Activated CD4-positive, alpha-beta T cell treated with anti-CD3 and anti-CD28 coated beads, Interleukin-2, amount 10 ng/mL, durations not matched to agents 24 days and 14 days (primary cell): ENCODE measurements around the gene PCDH1. TPM values are rescaled to one million over a fixed set of nuclear protein-coding genes. Genes with fewer than 3 reads are reported as not detected.
A peak's percentile ranks its signal among the peaks of the same experiment; 100 is the strongest.
"Not testable (repeated sequence)": the region's sequence is repeated elsewhere in the genome, so short reads cannot be mapped to it uniquely, and the experiment has no call there.

Experiments
- DNase-seq: peaks from one replicate; pipeline ENCODE4 v3.0.0; 2022
- H3K27ac Mint-ChIP-seq: one replicate; pipeline ENCODE4 v1.8.0; 2022; ENCODE audit warnings: mild to moderate bottlenecking, mixed read lengths
- H3K27me3 Mint-ChIP-seq: one replicate; pipeline ENCODE4 v1.8.0; 2022; ENCODE audit warnings: mixed read lengths
- H3K36me3 Mint-ChIP-seq: one replicate; pipeline ENCODE4 v1.8.0; 2022; ENCODE audit warnings: low read depth, mild to moderate bottlenecking, mixed read lengths
- H3K4me1 Mint-ChIP-seq: one replicate; pipeline ENCODE4 v1.8.0; 2021; ENCODE audit warnings: mixed read lengths
- H3K4me3 Mint-ChIP-seq: one replicate; pipeline ENCODE4 v1.8.0; 2022; ENCODE audit warnings: mild to moderate bottlenecking, moderate library complexity, mixed read lengths
- H3K9me3 Mint-ChIP-seq: one replicate; pipeline ENCODE4 v1.8.0; 2021; ENCODE audit warnings: mixed read lengths
- intact Hi-C: fragments of 100-400 bp; cut with micrococcal nuclease; formaldehyde crosslinking; loops from one replicate; pipeline ENCODE4 v1.15.1; 2023
- total RNA-seq: library from RNA; stranded (reverse); gene quantifications from 2 replicates; pipeline ENCODE4 v1.2.3, GENCODE V29; 2022

PCDH1 gene
- total RNA-seq, result 0.17 TPM in 1 of 2 replicates, not detected in the other

GRCh38 chr5:141878186-141878710 lies at the start of gene PCDH1:
TSS of gene PCDH1 (minus strand) at chr5:141878410. CDS start at chr5:141878262, 148 bp downstream.
- Mint-ChIP-seq H3K9me3 (no peaks in the 10 kb centered on the region), H3K36me3 (no peaks in the 10 kb centered on the region), H3K27me3 (peaks cover 80% of the 10 kb centered on the region), H3K4me1 (peaks cover 21% of the 10 kb centered on the region), H3K4me3 (peak within 1 kb of the TSS; percentile 79), H3K27ac (peak within 1 kb of the TSS; percentile 39)
- DNase-seq, result peak; percentile 76
- intact Hi-C loops, result loop anchor here (2.0 to 5.0 kb wide), 4 partner anchors 29 to 83 kb away; partner anchors contain the start of gene DELE1

GRCh38 chr5:141926434-141926833 lies 48.2 kb upstream of the PCDH1 start:
- Mint-ChIP-seq H3K27me3 (no peaks in the 10 kb centered on the region), H3K4me3 (no peak overlapping the region), H3K4me1 (peaks cover 29% of the 10 kb centered on the region), H3K27ac (no peak overlapping the region), H3K9me3 (no peaks in the 10 kb centered on the region), H3K36me3 (peaks cover 53% of the 10 kb centered on the region)
- intact Hi-C loops, result no loop called here
- no peak for DNase-seq

DNA sequence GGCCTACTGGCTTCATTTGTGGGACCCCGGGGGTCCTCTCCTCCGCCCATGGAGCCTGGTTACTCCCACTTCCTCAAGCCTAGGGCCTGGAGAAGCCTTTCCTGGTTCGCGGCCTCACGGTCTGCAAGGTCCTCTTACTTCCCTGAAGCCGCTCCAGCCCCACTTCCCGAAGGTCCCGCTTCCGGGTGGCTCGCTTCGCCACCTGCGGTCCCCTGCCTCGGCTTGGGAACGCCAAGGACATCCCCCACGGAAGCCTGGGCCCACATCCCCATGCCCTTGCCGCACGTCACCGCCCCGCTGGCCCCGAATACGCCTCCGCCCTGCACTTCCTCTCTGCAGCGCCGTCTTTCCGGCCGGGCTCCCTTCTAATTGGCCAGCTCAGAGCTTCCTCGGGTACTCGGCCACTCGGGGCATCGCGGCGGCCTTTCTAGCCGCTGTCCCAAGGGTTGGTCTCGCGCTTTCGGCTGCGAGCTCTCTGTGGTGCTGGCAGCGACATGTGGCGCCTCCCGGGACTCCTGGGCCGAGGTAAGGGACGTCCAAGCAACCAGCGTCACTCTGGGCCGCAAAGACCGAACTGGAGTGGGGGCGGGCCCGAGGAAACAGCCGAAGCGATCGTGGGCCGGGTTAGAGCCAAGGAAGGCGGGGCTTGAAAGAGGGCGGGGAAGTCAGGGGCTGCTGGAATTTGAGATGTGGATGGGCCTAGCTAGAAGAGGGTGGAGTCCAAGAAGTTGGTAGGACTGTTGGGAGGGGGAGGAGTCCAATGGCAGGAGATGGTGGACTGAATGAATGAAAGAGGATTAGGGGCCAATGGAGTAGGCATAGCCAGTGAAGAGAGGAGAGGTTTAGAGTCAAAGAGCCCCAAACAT lies 45.5 kb upstream of the PCDH1 start, which contains the start of gene DELE1:
DELE1 (plus strand) TSS at position 424 of the 866 bp plus-strand sequence; CDS start at position 495, 71 bp downstream.
- Mint-ChIP-seq H3K4me3 (peak within 1 kb of the TSS; percentile 86), H3K9me3 (no peaks in the 10 kb centered on the region), H3K36me3 (peaks cover 31% of the 10 kb centered on the region), H3K27ac (peak within 1 kb of the TSS; percentile 87), H3K27me3 (no peaks in the 10 kb centered on the region), H3K4me1 (peaks cover 31% of the 10 kb centered on the region)
- peak; percentile 97 for DNase-seq
- intact Hi-C loops, result loop anchor here (1.0 to 5.0 kb wide), 6 partner anchors 37 to 359 kb away; partner anchors contain the start of genes GNPDA1, PCDH1 and RNF14

- H3K4me3 Mint-ChIP-seq, result peak overlapping the region; percentile 86
- not testable (repeated sequence) for DNase-seq, H3K27me3 Mint-ChIP-seq, H3K9me3 Mint-ChIP-seq
- intact Hi-C loops, result loop anchor here (2.0 to 5.0 kb wide), 3 partner anchors 44 to 230 kb away; partner anchors contain the start of genes GNPDA1 and PCDH1
- H3K27ac Mint-ChIP-seq, result peak overlapping the region; percentile 87
- H3K36me3 Mint-ChIP-seq, result peaks cover 26% of the 10 kb centered on the region
- H3K4me1 Mint-ChIP-seq, result peaks cover 28% of the 10 kb centered on the region
Measured at GRCh38 chr5:141922827-141923447, 44.7 kb upstream of the PCDH1 start.

- H3K27ac Mint-ChIP-seq, result no peak overlapping the region
- no peak overlapping the region for H3K4me3 Mint-ChIP-seq
- no peaks in the 10 kb centered on the region for H3K9me3 Mint-ChIP-seq
- intact Hi-C loops, result loop anchor here (5.0 kb wide), 1 partner anchor 92 kb away; the partner anchor contains the start of gene GNPDA1
- H3K4me1 Mint-ChIP-seq, result peaks cover 15% of the 10 kb centered on the region
- H3K27me3 Mint-ChIP-seq, result peaks cover 14% of the 10 kb centered on the region
- DNase-seq, result no peak
- H3K36me3 Mint-ChIP-seq, result peaks cover 11% of the 10 kb centered on the region
Measured at GRCh38 chr5:141920771-141921170, 42.6 kb upstream of the PCDH1 start.

DNA sequence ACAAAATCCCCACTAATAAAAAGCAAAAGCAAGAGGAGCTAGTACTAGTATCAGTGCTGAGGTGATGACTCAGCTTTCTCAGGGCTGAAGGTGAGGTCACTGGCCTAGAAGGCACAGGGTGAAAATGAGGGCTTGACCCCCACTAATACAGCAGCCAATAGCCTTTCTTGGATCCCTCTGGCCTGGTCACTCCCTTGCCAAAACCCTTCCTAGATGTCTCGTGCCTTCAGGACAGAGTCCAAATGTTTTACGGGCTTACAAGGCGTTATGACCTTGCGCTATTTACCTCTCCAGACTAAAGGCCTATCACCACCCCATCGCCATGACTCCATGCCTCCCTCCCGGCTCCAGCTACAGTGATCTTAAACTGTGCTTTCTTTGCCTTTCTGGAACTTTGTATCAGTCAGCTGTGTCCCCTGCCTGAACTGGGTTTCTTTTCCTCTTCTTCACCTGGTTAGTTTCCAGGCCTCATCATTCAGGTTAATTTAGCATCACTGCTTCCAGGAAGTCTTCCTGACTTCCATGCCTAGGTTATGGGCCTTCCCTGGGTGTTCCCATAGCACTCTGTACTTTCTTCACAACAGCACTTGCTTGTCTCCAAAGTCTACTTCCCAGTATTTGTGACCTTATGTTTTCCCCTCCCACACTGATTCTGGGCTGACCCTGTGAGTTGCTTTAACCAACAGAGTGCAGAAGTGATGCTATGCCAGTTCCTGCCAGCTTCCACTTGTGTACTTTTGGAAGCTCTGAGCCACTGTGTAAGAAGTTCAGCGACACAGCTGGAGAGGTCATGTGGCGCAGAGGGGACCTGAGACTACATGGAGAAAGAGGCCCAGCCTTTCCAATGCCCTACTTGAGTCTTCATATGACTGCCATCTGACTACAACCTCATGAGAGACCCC lies 41.3 kb upstream of the PCDH1 start:
- DNase-seq, result no peak
- Mint-ChIP-seq H3K4me3 (no peak overlapping the region), H3K9me3 (no peaks in the 10 kb centered on the region), H3K36me3 (peaks cover 4% of the 10 kb centered on the region), H3K27ac (no peak overlapping the region), H3K4me1 (peaks cover 10% of the 10 kb centered on the region), H3K27me3 (peaks cover 26% of the 10 kb centered on the region)
- intact Hi-C loops, result loop anchor here (5.0 kb wide), 1 partner anchor 93 kb away; the partner anchor contains the start of gene GNPDA1

DNA sequence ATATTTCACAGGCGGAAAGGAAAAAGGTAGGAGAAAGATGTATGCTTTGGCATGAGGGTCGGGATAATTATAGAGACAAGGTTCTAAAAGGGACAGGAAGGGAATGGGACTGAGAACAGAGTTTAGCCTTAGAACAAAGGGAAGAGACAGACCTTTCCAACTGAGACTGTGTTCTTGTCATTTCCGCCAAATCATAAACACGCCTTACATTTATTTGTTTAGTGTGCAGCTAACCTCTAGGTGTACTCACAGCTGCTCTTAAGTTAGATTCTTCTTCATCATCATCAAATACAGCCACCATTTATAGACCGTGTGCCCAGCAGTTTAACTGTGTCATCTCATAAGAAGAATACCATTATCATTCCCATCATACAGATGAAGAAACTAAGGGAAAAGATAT lies 39.5 kb upstream of the PCDH1 start:
- peaks cover 8% of the 10 kb centered on the region for H3K4me1 Mint-ChIP-seq
- H3K27ac Mint-ChIP-seq, result no peak overlapping the region
- no peak overlapping the region for H3K4me3 Mint-ChIP-seq
- DNase-seq, result no peak
- no peaks in the 10 kb centered on the region for H3K36me3 Mint-ChIP-seq
- H3K9me3 Mint-ChIP-seq, result no peaks in the 10 kb centered on the region
- peaks cover 40% of the 10 kb centered on the region for H3K27me3 Mint-ChIP-seq
- intact Hi-C loops, result no loop called here

GRCh38 chr5:141916522-141916921 lies 38.3 kb upstream of the PCDH1 start:
- Mint-ChIP-seq H3K27ac (no peak overlapping the region), H3K9me3 (no peaks in the 10 kb centered on the region), H3K36me3 (no peaks in the 10 kb centered on the region), H3K4me3 (no peak overlapping the region), H3K4me1 (peaks cover 8% of the 10 kb centered on the region), H3K27me3 (peaks cover 46% of the 10 kb centered on the region)
- no peak for DNase-seq
- intact Hi-C loops, result no loop called here

- H3K36me3 Mint-ChIP-seq, result no peaks in the 10 kb centered on the region
- intact Hi-C loops, result no loop called here
Measured at GRCh38 chr5:141915881-141916336, 37.7 kb upstream of the PCDH1 start.

GRCh38 chr5:141914797-141915196 lies 36.6 kb upstream of the PCDH1 start:
- H3K4me1 Mint-ChIP-seq, result peaks cover 6% of the 10 kb centered on the region
- H3K9me3 Mint-ChIP-seq, result no peaks in the 10 kb centered on the region
- H3K27ac Mint-ChIP-seq, result no peak overlapping the region
- H3K27me3 Mint-ChIP-seq, result peaks cover 46% of the 10 kb centered on the region
- no peak for DNase-seq
- no peaks in the 10 kb centered on the region for H3K36me3 Mint-ChIP-seq
- intact Hi-C loops, result no loop called here
- H3K4me3 Mint-ChIP-seq, result no peak overlapping the region

More at GRCh38 chr5:141915881-141916336, 37.7 kb upstream of the PCDH1 start:
- H3K4me1 Mint-ChIP-seq, result peaks cover 6% of the 10 kb centered on the region
- no peak for DNase-seq
- H3K9me3 Mint-ChIP-seq, result no peaks in the 10 kb centered on the region
- H3K27me3 Mint-ChIP-seq, result peaks cover 46% of the 10 kb centered on the region
- H3K4me3 Mint-ChIP-seq, result no peak overlapping the region
- no peak overlapping the region for H3K27ac Mint-ChIP-seq

DNA sequence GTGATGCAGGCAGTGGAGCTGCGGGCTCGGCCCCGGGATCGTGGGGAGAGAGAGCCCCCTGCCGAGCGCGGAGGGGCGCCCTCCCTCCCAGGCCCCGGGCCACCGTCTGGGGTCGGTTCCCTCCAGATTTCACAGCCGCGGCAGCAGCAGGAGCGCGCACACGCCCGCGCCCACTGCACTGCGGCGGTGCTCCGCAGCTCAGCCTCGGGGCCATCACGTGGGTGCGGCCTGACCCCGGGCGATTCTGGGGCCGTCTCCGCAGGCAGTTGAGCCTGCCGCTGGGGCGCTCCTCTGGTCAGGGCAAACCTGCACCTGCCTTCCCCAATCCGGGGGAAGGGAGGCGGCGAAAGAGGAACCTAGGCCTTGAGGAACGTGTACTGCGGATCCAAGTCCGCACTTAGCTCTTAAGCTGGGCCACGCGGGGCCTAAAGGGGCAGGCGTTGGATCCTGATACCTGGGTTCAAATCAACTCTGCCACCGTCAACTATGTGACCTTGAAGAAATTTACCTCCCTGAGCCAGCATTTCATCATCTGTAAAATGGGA lies 36.1 kb upstream of the PCDH1 start:
- intact Hi-C loops, result no loop called here
- H3K36me3 Mint-ChIP-seq, result no peaks in the 10 kb centered on the region
- H3K9me3 Mint-ChIP-seq, result no peaks in the 10 kb centered on the region
- H3K27me3 Mint-ChIP-seq, result peaks cover 47% of the 10 kb centered on the region
- no peak overlapping the region for H3K27ac Mint-ChIP-seq
- H3K4me1 Mint-ChIP-seq, result peaks cover 6% of the 10 kb centered on the region
- peak overlapping the region; percentile 13 for H3K4me3 Mint-ChIP-seq
- peak; percentile 62 for DNase-seq

- Mint-ChIP-seq H3K9me3 (no peaks in the 10 kb centered on the region), H3K4me3 (peak overlapping the region; percentile 27), H3K36me3 (no peaks in the 10 kb centered on the region), H3K27me3 (peaks cover 49% of the 10 kb centered on the region), H3K27ac (no peak overlapping the region), H3K4me1 (peaks cover 6% of the 10 kb centered on the region)
- no peak for DNase-seq
- intact Hi-C loops, result no loop called here
Measured at GRCh38 chr5:141913560-141914198, 35.5 kb upstream of the PCDH1 start.
